IPS-11a (cell line): ENCODE results near the gene MROH7.

ENCODE experiments used
- H3K4me3 ChIP-seq: one replicate; pipeline ENCODE4 v1.5.1; 2013; ENCODE audit warnings: low read depth, low read length, control low read depth

Gene MROH7

DNA sequence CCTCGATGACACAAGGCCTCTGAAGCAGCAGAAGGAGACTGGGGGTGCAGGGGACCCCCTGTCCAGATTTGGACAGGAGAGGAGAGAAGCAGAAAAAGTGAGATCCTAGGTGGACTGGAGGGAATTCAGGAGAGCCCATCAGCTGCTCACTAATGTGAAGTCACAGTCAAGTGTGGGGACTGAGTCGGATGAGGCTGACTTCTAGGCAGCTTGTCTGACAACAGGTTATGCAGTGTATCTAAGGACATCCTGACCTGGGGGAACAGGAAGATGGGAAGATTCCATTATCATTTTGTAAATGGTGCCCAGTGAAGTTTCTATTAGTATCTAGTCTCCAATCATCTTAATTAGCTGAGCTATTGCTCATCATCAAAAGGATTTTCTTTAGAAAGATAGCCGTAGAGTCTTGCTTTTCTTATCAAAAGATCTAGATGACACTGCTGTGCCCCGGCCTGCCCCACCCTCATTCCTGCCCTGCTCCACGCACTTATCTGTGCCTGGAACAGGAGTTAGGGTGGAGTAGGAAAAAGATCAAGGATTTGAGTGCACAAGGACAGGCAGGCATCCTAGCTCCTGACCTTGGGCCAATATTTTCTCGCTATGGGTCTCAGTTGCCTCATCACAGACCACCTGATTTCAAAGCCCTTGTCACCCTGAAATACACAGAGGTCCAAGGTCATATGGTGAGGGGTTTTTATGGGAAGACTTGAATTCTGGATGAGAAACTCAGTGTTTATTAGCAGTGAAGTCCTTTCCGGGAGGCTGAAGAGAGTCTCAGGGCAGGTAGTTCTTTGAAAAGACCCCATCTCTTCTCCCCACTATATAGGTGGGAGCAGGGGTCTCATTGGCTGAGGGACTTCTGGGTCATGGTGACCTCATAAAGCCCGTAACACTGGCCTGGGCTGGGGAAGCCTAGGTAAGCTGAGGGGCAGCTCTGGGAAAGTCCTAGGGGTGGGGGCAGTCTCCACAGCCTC, at the start of gene MROH7:
Gene MROH7, plus strand, starts transcription at position 924 of the 974 bp plus-strand sequence. CDS start 11,141 bp downstream, outside the sequence.
- H3K4me3 ChIP-seq = no peak within 1 kb of the TSS

GRCh38 chr1:54593571-54594160, 47.9 kb upstream of the MROH7 start:
- H3K4me3 ChIP-seq = no peak overlapping the region

GRCh38 chr1:54594463-54594862, 47.1 kb upstream of the MROH7 start:
- no peak overlapping the region for H3K4me3 ChIP-seq

GRCh38 chr1:54595956-54596498, 45.6 kb upstream of the MROH7 start:
- no peak overlapping the region for H3K4me3 ChIP-seq

GRCh38 chr1:54596756-54597155, 44.8 kb upstream of the MROH7 start:
- H3K4me3 ChIP-seq = no peak overlapping the region

DNA sequence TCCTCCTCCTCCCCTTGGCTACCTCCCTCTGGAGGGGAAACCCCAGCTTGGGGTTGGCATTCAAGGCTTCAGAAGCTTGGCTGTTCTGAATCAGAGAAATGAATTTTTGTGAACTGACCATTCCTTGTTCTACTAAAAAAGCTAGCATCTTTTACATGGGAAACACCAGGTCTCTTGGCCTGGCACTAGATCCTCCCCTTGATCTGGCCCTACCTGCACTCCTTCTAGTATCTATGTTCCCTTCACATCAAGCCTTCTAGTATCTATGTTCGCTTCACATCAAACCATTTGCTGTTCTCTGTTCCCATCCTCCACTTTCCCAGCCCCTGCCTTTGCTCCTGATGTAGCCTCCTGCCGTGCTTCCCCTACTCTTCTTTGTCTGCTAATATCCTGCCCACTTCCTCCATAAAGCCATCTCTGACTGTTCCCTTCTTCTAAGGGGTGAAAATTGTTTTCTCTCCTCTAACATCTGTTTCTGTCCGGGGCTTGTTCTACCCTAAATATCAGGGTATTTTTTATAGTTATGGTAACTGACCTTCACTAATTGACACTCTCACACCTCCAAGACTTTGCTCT, 44.0 kb upstream of the MROH7 start:
- H3K4me3 ChIP-seq = no peak overlapping the region

DNA sequence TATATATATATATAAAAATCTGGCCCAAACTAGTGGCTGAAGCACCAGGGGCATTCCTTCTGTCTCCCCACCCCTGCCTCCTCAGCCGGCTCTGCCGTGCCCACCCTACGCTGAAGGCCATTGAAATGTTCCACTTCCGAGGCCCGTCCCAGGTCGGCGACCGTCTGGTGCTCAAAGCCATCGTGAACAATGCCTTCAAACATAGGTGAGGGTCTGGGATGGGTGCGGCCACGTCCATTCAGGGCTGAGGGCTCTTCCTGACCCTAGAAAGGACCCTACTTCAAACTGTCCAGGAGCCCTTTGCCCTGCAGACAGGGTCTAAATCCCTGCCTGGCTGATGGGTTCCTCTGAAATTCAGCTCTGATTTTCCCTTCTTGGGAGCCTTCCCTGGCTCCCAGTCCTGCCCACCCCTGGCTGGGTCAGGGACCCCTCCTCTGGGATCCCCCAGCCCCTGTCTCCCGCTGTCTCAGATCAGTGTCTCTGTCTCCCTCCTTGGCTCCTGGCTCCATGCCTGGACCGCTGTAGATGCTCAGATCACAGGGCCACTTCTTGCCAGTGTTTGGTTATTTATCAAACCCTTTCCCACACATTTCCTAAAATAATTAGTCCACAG, 42.3 kb upstream of the MROH7 start:
- no peak overlapping the region for H3K4me3 ChIP-seq

DNA sequence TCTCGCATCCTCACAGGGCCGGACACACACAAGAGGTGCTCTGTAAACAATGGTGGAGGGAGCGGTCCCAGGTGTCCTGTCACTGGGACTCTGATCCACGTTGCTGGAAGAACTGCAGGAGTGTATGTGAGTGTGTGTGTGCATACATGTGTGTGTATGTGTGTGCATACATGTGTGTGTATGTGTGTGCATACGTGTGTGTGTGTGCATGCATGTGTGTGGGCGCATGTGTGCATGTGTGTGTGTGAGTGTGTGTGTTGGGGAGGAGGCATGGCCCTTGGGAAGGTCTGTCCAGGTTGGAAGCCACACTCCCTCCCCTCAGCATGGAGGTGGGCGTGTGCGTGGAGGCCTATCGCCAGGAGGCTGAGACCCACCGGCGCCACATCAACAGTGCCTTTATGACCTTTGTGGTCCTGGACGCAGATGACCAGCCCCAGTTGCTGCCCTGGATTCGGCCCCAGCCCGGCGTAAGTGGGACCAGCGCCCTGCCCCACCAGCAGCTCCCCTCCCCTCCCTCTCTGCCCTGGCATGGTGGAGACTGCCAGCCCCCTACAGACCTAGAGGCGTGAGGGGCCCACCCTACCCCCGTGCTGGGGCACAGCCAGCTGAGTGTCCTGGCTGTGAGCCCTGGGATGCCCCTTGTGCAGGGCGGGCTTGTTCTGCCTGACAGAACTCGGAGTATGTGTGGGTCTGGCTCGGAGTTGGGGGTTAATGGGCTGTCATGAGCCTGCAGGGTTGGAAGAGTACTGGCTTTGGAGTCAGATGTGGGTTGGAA, 40.5 kb upstream of the MROH7 start:
- no peak overlapping the region for H3K4me3 ChIP-seq

GRCh38 chr1:54601730-54602129, 39.9 kb upstream of the MROH7 start:
- H3K4me3 ChIP-seq = no peak overlapping the region

GRCh38 chr1:54602554-54602953, 39.0 kb upstream of the MROH7 start:
- no peak overlapping the region for H3K4me3 ChIP-seq

DNA sequence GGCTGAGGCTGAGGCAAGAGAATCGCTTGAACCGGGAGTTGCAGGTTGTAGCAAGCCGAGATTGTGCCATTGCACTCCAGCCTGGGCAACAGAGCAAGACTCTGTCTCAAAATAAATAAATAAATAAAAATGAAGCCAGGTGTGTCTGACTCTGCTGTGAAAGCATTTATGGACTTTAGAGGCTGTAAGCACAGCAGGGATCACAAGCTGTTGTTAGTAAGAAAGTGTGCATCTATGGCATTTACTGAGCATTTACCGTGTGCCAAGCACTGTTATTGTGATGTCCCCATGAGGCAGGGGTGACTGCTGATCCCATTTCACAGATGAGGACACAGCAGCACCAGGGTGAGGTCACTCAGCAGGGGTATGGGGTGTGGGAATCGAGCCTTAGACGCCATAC, 38.3 kb upstream of the MROH7 start:
- no peak overlapping the region for H3K4me3 ChIP-seq

- no peak overlapping the region for H3K4me3 ChIP-seq
Measured at GRCh38 chr1:54604051-54604450, 37.5 kb upstream of the MROH7 start.

GRCh38 chr1:54604572-54605370, 36.8 kb upstream of the MROH7 start:
- no peak overlapping the region for H3K4me3 ChIP-seq

GRCh38 chr1:54606096-54606989, 35.2 kb upstream of the MROH7 start:
- H3K4me3 ChIP-seq = no peak overlapping the region

GRCh38 chr1:54606990-54607325, 34.6 kb upstream of the MROH7 start:
- H3K4me3 ChIP-seq = no peak overlapping the region

DNA sequence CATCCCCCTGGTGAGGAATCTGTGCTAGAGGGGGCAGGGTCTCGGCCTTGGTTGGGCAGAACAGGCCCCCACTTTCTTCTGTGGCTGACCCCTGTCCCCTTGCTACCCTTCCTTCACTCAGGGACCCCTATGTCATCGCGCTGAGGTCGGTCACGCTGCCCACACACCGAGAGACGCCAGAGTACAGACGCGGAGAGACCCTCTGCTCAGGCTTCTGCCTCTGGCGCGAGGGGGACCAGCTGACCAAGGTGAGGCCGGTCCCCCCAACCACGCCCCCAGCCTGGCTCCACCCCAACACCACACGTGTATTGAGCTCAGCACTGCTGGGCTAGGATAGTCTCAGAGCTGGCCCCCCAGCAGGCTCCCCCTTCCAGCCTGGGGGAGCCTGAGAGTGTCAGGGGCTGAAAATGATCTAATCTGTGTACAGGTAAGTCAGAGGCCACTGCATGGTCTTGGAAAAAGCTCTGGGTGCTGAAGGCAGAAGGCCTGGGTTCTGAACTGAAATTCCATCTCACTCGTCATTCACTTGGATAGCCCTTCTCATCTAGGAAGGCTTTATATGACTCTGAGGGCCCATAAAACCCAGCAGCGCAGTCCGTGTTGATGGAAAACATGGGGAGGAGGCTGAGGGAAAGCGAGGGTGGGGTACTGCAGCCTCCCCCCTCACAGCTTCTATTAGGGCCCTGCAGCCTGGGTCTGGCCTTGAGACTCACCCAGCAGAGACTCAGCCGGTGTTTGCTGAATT, 33.6 kb upstream of the MROH7 start:
- H3K4me3 ChIP-seq = no peak overlapping the region

- no peak overlapping the region for H3K4me3 ChIP-seq
Measured at GRCh38 chr1:54608566-54609230, 32.9 kb upstream of the MROH7 start.
